Activated CD8-positive, alpha-beta memory T cell treated with anti-CD3 and anti-CD28 coated beads, Interleukin-2, amount 50 U/mL, for 48 hours (primary cell): ENCODE measurements around the gene RNF38.
"Not testable (repeated sequence)": the region's sequence is repeated elsewhere in the genome, so short reads cannot be mapped to it uniquely, and the experiment has no call there.

ENCODE experiments used
- DNase-seq: peaks from one replicate; pipeline ENCODE4 v3.0.0-alpha.2; 2020

Gene RNF38

DNA sequence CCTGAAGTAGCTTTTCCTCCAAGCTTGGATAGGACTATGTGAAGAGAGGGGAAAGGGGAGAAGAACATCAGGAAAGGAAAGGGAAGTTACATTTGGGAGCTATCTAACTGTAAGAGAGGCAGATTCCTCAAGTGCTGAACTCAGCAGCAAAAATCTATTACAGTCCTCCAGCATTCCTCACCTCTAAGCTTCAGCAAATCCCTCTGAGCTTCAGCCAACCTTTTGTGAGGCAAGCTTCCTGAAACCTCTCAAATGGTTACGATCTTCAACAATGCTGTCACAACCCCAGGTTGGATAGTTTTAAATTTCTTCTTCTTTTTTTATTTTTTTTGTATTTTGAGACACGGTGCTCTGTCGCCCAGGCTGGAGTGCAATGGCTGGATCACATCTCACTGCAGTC lies 2.5 kb upstream of the RNF38 start:
- DNase-seq, result no peak

DNA sequence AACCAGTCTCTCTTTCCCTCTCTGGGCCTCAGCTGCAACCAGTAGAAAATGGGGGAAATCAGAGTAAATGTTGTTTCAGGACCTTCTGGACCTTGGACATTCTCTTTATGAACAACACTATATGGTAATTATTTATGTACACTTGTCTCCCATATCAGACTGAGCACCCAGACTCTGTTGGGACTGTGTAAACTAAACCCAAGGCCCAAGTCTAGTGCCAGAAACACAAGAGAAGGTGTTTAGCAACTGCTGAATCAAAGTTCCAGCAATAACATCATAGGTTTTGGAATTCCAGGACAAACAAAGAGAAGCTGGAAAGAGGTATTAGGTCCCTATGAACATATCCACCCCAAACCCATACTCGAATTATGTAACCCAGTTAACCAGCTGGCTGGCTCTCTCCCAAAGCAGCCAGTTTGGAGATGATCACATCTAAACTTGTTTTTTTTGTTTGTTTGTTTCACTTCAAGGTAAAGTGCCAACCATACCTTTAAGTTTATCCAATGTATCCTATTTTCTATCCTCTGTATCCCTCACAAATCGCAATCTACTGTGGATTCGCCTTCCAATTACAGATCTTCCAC lies 1.9 kb upstream of the RNF38 start:
- no peak for DNase-seq

DNA sequence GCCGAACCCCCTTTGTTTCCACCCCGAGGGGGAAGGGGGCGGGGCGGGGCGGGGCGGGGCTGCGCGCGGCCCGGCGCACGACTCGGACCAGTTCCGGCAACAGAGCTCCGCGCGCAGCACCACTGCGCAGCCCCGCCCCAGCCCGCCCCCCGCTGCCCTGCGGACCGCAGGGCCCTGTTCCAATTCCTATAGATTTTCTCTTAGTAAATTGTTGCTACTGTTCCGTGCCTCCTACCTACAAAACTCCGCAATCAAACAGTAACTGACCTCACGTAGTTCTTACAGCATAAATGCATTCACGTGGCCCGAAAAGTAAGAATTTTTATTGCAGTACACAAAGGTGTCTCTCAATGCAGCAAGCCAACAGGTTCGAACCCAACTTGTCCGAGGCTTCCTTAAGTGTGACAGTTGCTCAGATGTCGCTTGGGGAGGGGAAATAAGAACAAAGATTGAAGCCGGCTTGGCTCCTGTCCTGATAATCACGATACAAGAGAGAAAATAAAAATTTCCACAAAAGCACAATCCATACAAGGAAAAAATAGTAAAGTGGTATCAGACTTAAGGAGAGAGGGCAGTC lies 1.2 kb upstream of the RNF38 start:
- no peak for DNase-seq

DNA sequence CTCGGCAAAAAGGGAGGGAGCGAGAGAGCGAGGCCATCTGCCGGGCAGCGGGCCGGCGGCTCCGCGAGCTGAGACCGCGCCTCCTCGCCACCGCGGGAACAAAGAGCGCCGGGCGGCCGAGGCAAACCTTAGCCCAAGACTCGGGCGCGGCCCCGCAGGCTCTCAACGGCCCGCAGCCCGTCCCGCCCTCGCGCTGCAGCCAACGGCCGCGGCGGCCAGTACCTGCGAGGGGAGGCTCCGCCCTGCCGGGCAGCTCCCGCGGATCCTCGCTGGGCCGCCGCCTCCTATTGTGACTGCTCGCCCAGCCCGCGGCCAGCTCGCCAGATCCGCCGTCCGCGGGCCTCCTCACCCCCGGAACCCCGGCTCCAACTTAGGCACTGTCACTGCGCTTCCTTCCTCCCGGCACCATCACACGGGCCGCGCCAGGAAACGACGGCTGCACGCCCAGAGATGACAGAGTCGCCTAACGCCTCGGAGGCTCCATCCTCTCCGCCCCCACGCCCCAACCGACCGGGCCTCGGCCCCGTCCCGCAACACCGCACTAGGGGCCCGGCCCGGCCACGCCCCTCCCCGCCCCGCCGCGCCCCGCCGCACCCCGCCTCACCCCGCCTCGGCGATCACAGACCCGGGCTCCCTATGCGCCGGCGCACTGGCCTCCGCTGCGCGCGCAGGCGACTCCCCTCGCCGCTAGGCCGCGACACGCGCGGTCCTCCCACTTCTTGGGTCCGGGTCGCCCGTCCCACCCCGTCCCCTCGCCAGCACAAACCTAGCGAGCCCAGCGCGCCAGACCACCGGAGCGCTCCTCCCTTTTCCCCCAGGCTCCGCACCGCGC lies 479 bp upstream of the RNF38 start:
- DNase-seq, result peak; percentile 98

DNA sequence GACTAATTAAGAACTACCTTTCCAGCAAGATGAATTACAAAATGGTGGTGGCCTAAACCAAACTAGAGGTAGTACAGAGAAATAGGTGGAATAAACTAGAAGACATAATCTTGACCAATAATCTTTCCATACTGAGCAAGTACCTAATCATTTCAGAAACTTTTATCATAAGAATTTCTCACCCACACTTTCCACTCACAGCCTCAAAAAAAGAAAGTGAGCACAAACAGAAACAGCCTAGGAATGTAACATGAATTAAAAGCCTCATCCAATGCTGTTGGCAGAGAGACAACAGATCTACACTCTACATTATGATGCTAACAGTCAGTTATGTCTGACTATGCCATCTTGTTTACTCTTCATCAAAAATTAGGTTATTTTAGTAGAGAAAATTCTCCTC lies 1.3 kb downstream of the RNF38 start:
- no peak for DNase-seq

DNA sequence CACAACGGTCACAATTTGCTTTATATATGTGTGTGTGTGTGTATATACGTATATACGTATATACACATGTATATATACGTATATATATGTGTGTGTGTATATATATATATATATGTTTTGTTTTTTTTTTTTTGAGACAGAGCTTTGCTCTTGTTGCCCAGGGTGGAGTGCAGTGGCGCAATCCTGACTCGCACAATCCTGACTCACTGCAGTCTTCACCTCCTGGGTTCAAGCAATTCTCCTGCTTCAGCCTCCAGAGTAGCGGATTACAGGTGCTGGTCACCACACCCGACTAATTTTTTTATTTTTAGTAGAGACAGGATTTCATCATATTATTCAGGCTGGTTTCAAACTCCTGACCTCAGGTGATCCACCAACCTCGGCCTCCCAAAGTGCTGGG lies 3.1 kb downstream of the RNF38 start:
- no peak for DNase-seq

DNA sequence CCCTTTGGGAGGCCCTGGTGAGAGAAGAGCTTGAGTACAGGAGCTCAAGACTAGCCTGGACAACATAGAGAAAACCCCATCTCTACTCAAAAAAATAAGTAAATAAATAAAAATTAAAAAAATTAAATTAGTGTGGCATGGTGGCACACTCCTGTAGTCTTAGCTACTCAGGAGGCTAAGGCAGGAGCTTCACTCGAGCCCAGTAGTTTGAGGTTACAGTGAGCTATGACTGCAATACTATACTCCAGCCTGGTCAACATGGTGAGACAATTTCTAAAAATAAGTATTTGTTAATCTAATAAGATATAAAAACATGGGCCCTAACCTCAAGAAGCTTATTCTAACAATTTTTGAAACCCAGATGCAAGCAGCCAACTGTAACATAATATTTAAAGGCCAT lies 7.6 kb downstream of the RNF38 start:
- DNase-seq, result no peak

DNA sequence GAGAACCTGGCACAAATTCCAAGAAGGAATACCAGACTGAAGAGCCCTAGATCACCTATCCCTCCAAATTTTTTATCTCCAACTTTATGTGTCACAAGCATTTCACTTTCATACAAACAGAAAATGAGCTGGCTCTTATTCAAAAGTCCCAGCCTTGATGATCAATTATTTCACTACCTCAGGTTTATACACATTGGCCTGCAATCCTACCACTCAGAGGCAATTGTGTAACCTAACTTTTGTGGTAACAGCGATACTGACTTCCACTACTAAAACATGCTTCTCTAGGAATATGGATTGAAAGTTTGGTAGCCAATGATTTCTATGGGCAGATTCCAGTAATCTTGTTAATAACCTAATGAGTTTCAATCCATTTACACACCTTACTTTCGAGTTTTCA lies 10.5 kb downstream of the RNF38 start:
- no peak for DNase-seq

DNA sequence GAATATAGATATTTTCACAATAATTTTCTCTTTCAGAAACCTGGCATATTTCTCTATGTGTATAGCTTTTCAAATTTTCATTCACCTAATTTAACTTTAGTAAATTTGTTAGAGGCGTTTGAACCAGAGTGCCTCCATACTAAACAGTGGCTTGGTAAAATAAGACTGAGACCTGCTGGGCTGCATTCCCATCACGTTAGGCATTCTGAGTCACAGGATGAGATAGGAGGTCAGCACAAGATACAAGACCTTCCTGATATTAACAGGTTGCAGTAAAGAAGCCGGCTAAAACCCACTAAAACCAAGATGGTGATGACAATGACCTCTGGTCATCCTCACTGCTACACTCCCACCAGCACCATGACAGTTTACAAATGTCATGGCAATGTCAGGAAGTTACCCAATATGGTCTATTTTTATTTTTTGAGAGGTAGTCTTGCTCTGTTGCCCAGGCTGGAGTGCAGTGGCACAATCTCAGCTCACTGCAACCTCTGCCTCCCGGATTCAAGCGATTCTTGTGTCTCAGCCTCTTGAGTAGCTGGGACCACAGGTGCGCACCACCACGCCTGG lies 13.6 kb downstream of the RNF38 start:
- DNase-seq, result not testable (repeated sequence)

DNA sequence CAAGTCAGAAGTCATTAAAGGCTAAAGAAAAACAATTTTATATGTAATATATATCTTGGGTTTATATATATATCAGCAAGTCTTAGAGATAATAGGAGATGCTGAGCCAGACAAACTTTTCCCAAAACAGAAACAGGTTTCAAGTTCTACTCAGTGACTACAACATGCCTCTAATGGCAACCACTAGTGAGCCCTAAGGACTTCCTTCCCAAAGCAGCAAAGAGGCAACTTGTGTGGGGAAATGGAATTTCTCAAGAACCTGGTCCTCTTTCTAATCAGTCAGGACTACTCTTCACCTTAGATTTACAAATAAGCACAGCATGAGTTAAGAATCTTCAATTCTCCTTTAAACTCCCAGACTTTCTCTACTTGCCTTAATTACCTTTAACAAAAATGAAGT lies 17.6 kb downstream of the RNF38 start:
- DNase-seq, result no peak

DNA sequence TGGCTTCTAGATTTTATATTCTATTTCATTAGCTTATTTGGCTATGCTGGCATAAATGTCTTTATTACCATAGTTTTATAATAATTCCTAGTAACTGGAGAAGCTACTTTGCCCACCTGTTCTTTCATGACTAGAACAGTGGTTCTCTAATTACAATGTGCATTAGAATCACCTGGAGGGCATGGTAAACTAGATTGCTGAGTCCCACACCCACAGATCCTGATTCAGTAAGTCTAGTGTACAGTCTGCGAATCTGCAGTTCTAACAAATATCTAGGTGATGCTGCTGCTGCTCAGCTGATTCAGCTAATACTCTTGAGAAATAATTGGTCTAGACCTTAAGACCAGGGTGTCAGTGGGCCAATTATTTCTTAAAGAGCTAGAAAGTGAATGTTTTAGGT lies 35.5 kb downstream of the RNF38 start:
- DNase-seq, result no peak

DNA sequence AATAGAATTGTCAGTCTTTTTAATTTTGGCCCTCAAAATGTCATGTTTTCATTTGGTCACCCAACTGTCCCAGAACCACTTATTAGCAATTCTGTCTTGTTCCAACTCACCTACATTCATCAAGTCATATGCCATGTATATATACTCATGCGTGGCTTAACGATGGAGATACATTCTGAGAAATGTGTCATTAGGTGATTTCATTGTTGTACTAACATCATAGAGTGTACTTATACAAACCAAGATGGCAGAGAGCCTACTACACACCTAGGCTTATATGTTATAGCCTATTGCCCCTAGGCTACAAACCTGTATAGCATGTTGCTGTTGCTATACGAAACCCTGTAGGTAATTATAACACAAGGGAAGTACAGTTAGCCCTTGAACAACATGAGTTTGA lies 36.6 kb downstream of the RNF38 start:
- DNase-seq, result no peak

DNA sequence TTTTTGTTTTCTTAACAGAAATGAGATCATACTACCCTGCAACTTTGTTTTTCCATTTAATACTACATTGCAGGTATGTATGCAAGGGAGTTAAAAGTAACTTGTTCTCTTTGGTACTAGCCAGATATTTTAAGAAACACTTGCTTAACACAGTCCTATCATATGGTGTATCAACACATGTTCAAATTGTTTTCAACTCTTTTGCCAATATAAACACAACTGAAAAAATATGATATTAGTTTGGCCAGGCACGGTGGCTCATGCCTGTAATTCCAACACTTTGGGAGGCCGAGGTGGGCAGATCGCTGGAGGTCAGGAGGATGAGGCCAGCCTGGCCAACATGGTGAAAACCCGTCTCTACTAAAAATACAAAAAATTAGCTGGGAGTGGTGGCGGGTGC lies 41.6 kb downstream of the RNF38 start:
- DNase-seq, result no peak

DNA sequence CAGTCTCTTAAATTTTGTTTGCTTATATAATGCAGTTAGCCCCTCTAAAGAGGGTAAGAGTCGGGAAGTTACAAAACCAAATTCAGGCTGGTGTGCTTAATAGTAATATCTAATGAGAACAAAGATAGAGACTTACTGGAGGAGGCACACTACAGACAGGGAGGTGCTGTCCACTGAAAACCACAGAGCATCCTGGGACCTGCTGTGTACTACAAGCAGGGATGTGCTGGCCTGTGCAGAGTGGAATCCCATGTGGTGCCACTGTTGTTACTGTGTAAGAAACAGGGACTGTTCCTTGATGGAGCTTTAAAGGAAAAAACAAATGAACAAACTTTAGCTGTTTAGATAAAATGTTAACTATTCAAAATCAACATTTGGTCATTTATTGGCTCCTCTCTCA lies 42.4 kb downstream of the RNF38 start:
- no peak for DNase-seq

DNA sequence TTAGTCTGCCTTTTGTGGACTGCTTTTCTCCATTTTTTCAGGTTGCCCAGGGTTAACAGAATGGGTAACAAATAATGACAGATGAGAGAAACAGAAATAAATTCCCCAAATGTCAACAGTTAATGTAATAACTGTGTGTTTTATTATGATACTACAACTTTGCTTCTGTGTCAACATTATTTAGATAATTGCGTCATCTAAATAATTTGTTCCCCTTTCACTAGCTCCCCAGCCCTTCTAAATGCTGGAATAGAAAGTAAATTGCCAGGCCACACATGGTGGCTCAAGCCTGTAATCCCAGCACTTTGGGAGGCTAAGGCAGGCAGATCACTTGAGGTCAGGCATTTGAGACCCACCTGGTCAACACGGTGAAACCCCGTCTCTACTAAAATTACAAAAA lies 53.5 kb downstream of the RNF38 start:
- DNase-seq, result no peak

DNA sequence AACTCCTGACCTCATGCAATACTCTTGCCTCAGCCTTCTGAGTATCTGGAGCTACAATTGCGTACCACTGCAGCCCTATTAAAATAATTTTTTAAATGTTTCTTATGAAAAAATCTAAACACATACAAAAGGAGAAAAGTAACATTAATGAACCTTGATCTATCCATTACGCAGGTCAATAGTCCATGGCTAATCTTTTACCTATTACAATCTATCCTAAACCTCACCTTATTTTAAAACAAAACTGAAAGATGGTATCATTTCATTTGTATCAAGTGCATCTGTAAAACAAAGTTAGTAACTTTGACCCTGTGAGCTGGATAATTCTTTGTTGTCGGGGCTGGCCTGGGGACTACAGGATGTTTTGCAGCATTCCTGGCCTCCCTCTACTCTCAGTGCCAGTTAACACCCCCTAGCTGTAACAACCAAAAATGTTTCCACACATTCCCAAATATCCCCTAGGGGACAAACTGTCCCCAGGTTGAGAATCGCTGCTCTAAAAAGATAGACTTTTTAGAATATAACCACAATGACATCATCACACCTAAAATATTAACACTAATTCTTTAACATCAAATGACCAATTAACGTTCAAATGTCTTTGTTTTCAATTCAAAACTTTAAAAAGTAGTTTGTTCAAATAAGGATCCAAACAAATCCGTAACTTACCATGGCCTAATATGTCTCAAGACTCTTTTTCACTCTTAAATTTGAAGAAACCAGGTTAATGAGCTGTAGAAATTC lies 54.8 kb downstream of the RNF38 start:
- DNase-seq, result no peak

DNA sequence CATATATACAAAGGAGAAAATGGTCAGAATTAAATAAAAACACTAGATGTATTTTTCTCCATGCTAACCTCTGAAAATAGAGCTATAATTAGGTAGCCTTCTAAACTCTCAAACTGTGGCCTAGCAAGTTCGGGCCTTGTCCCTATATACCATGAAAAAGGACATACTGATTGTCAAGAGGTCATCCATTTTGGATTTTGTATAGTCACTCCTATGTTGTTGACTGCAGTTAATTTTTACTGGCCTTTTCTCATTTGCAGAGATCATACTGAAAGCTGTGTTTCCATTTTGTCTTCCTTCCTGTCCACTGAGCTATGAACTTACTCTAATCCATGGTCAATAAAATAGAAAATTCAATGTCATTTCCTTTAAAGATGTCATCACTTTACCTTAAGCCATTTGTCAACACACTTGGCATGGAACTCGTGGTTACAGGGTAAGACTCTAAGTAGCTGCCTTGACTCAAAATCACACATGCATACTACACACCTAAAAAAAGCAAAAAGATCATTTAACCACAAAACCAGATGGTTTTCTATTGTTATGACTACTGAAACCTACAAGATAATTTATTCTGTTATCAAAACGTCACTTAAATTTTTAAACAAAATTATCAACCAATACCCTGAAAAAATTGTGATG lies 58.0 kb downstream of the RNF38 start:
- no peak for DNase-seq

DNA sequence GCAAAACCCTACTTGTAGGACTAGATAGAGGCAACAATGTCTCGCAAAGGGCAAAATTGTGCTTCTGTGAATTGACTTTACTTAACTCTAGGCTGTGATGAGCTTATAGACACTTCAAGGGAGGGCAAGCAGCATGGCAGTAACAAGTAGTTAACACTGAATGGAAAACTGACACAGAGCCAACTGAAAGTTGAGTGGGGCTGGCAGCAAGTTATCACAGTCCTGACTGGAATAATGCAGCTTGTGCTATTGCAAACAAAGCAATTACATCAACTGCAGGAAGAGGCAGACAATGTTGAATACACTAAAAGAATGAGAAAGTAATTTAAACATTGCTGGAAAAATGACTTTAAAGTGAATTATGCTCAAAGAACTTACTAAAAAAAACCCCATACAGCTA lies 62.2 kb downstream of the RNF38 start:
- DNase-seq, result no peak

DNA sequence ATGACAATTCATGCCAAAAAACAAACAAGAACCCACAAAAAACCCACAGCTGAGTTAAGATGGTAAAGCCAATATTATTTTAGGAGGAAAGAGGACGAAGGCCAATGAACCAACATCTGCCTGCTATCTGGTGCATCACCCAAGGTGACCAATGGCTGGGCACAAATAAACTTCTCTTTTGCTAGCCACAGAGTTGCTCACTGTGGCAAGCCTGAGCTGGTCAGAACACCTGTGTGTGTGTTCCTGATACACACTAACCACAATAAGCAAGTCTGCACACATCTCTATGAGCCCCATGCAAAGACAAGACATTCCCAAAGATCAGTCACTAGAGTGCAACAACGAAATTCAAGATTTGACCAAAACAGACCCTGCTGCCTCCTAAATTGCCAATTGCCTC lies 63.1 kb downstream of the RNF38 start:
- DNase-seq, result no peak

DNA sequence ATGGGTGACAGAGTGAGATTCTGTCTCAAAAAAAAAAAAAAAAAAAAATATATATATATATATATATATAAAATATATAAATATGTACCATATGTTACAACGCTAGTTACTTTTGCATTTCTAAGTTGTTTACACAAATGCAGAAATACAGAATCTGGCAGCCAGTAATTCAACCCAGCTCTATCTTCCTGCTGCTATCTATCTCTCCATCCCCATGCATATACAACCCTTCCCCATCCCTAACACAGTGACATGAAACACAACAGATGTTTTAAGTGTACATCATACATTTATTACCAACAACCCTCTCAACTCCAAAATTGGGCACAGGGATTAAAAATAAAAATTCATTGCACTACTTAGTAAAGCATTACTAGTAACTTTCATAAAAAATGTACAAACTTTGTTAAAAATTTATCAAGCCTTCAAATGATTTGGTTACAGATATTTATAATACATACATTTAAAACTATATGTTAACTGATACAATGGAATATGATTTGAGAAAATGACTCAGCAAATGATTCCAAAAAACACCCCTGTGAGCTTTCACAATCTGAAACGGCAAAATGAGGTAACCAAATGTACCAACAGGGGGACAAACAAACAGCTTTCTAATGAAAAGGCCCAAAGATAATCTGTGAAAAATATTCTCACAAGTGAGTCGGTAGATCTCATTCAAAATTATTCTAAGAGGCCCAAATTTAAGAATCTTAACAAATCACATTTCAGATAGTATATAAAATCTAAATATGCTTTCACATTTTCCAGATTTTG lies 63.8 kb downstream of the RNF38 start:
- no peak for DNase-seq

DNA sequence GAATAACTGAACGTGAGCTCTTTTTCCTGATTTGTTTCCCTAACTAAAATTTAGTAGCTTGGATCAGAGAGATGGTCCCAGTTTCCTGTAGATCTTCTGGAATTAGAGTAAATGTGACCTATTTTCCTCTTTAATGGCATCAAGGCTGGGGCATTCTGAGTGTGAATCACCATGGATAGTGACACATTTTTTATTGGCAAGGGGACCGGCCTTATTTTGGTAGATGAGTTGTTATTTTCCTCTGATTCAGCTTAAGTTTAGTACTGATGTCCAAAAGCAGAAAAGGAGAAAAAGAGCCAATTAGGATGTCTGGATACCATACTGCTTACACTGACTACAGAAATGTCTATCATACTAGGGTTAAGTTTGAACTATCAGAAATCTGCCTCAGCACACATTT lies 68.1 kb downstream of the RNF38 start:
- no peak for DNase-seq

DNA sequence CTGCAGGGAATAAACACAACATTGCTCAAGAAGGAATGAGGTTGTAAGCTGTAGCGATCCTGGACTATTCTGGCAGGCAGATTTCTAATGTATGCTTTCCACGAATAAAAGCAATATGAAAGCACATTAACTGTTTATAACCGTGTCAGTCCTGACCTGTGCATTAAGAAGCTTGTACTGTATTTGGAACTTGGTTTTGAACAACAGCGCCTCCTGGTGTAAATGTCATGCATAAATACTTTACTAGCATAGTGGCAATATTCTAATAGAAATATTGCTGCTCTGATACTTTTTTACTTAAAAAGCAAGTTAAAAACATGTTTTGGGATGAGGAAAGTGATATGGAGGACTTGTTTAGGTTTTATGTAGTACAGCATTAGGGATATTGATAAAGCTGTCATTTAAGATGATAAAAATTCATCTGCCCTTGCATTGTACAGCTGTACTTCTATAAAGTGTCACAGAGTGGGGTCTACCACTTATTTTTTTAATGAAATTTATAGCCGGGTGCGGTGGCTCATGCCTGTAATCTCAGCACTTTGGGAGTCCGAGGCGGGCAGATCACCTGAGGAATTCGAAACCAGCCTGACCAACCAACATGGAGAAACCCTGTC lies 71.2 kb downstream of the RNF38 start:
- no peak for DNase-seq
